Vagina (tissue), 2 donors: ENCODE results near the gene RRM2. TPM values are rescaled to one million over a fixed set of nuclear protein-coding genes. Genes with fewer than 3 reads are reported as not detected.

Experiments
- DNase-seq, 2 donors: peaks; one replicate each; pipeline ENCODE4 v3.0.0-alpha.2; 2017; ENCODE audit errors: extremely low spot score in 2 of 2
- H3K27ac ChIP-seq: fragments of 200-600 bp; sonication (generic); one replicate; pipeline ENCODE4 v1.5.1; 2019
- H3K27me3 ChIP-seq: fragments of 200-600 bp; sonication (generic); one replicate; pipeline ENCODE4 v1.5.1; 2019
- H3K36me3 ChIP-seq, 2 donors: fragments of 200-600 bp; sonication (generic); one replicate each; pipeline ENCODE4 v1.5.1; 2017 to 2019
- H3K4me1 ChIP-seq: fragments of 200-600 bp; sonication (generic); one replicate; pipeline ENCODE4 v1.5.1; 2019
- H3K4me3 ChIP-seq, 2 donors: fragments of 200-600 bp; sonication (generic); 1 replicate in 1 of 2; 2 replicates in 1 of 2; pipeline ENCODE4 v1.5.1; 2016 to 2019
- H3K9me3 ChIP-seq: fragments of 200-600 bp; sonication (generic); one replicate; pipeline ENCODE4 v1.5.1; 2019
- CTCF ChIP-seq, 3 experiments: fragments of 450-650 bp in 2 of 3; fragments of 200-600 bp in 1 of 3; sonication (generic) in 1 of 3; IDR thresholded peaks; one replicate each; pipeline ENCODE4 v1.5.1; 2017 to 2019; ENCODE audit warnings: antibody characterized with exemption in 3 of 3, mild to moderate bottlenecking in 2 of 3, moderate library complexity in 2 of 3
- POLR2A ChIP-seq, 2 donors: fragments of 450-650 bp; IDR thresholded peaks; one replicate each; pipeline ENCODE4 v1.6.1; 2017; ENCODE audit warnings: antibody characterized with exemption in 2 of 2, mild to moderate bottlenecking in 2 of 2, moderate library complexity in 2 of 2
- POLR2AphosphoS5 ChIP-seq, 2 donors: sonication (generic); formaldehyde crosslinking; IDR thresholded peaks; one replicate each; pipeline ENCODE4 v1.9.0; 2017; ENCODE audit warnings: antibody characterized with exemption in 2 of 2, mild to moderate bottlenecking in 2 of 2, low read depth in 1 of 2; ENCODE audit not compliant: insufficient read depth in 1 of 2
- intact Hi-C: fragments of 100-400 bp; cut with DNase I; formaldehyde crosslinking; loops from one replicate; pipeline ENCODE4 v1.15.1; 2023
- total RNA-seq: library from RNA; depleted of rRNA; stranded (reverse); fragments of >200 nt; gene quantifications from one replicate; pipeline ENCODE4 v1.2.3, GENCODE V29; 2016

Gene RRM2
- total RNA-seq, 1 donor from 2014 or later: 11.0 TPM

- Histone ChIP-seq H3K27ac (no peak overlapping the region), H3K4me1 (no peaks in the 10 kb centered on the region), H3K9me3 (no peaks in the 10 kb centered on the region), H3K36me3 (no peaks in the 10 kb centered on the region), H3K4me3 (no peak overlapping the region), H3K27me3 (no peaks in the 10 kb centered on the region)
- intact Hi-C loops: loop anchor here (10.0 kb wide), 1 partner anchor 279 kb away; no protein-coding TSS in a partner anchor
- TF ChIP-seq POLR2A (IDR thresholded peaks at IDR 0.05) (no peak), POLR2AphosphoS5 (IDR thresholded peaks at IDR 0.05; ENCODE audit: insufficient read depth in 1 of 2, low read depth in 1 of 2) (no peak), CTCF (IDR thresholded peaks at IDR 0.05) (no peak)
- DNase-seq: no peak
Measured at GRCh38 chr2:10135296-10136089, 13.0 kb downstream of the RRM2 start.

- no peak for DNase-seq
- no peaks in the 10 kb centered on the region for H3K36me3 ChIP-seq
- no peaks in the 10 kb centered on the region for H3K27me3 ChIP-seq
- intact Hi-C loops: loop anchor here (10.0 kb wide), 1 partner anchor 278 kb away; no protein-coding TSS in a partner anchor
- H3K9me3 ChIP-seq: no peaks in the 10 kb centered on the region
- H3K4me1 ChIP-seq: no peaks in the 10 kb centered on the region
- H3K4me3 ChIP-seq: no peak overlapping the region
- H3K27ac ChIP-seq: no peak overlapping the region
- TF ChIP-seq CTCF (IDR thresholded peaks at IDR 0.05): no peak
- TF ChIP-seq POLR2AphosphoS5 (IDR thresholded peaks at IDR 0.05; ENCODE audit: insufficient read depth in 1 of 2, low read depth in 1 of 2): no peak
- TF ChIP-seq POLR2A (IDR thresholded peaks at IDR 0.05): no peak
Measured at GRCh38 chr2:10136101-10136934, 13.8 kb downstream of the RRM2 start.

GRCh38 chr2:10137053-10137843 lies 14.7 kb downstream of the RRM2 start:
- no peaks in the 10 kb centered on the region for H3K27me3 ChIP-seq
- no peak overlapping the region for H3K4me3 ChIP-seq
- H3K9me3 ChIP-seq: no peaks in the 10 kb centered on the region
- intact Hi-C loops: loop anchor here (10.0 kb wide), 1 partner anchor 278 kb away; no protein-coding TSS in a partner anchor
- no peaks in the 10 kb centered on the region for H3K4me1 ChIP-seq
- H3K27ac ChIP-seq: no peak overlapping the region
- DNase-seq: no peak
- TF ChIP-seq POLR2A (IDR thresholded peaks at IDR 0.05) (no peak), POLR2AphosphoS5 (IDR thresholded peaks at IDR 0.05; ENCODE audit: insufficient read depth in 1 of 2, low read depth in 1 of 2) (no peak), CTCF (IDR thresholded peaks at IDR 0.05) (no peak)
- H3K36me3 ChIP-seq: no peaks in the 10 kb centered on the region

GRCh38 chr2:10139536-10139935 lies 17.0 kb downstream of the RRM2 start:
- Histone ChIP-seq H3K36me3 (no peaks in the 10 kb centered on the region), H3K27me3 (no peaks in the 10 kb centered on the region), H3K4me1 (no peaks in the 10 kb centered on the region), H3K4me3 (no peak overlapping the region), H3K27ac (no peak overlapping the region), H3K9me3 (no peaks in the 10 kb centered on the region)
- TF ChIP-seq POLR2AphosphoS5 (IDR thresholded peaks at IDR 0.05; ENCODE audit: insufficient read depth in 1 of 2, low read depth in 1 of 2) (no peak), POLR2A (IDR thresholded peaks at IDR 0.05) (no peak), CTCF (IDR thresholded peaks at IDR 0.05) (no peak)
- intact Hi-C loops: loop anchor here (10.0 kb wide), 1 partner anchor 275 kb away; no protein-coding TSS in a partner anchor
- no peak for DNase-seq
